Measurements from ENCODE around the gene CLEC4F. TPM values are rescaled to one million over a fixed set of nuclear protein-coding genes. Genes with fewer than 3 reads are reported as not detected.
A peak's percentile ranks its signal among the peaks of the same experiment; 100 is the strongest.

Gene CLEC4F
- total RNA-seq, 1 donor from 2014 or later = not detected

GRCh38 chr2:70776266-70776665 lies 44.1 kb downstream of the CLEC4F start:
- H3K4me1 ChIP-seq (ENCODE audit: control insufficient read depth in 3 of 3, insufficient read depth in 3 of 3, low read length in 3 of 3) = no peaks in the 10 kb centered on the region
- H3K9ac ChIP-seq (ENCODE audit: low read depth in 1 of 3, low read length in 3 of 3) = no peak overlapping the region
- no peaks in the 10 kb centered on the region for H3K36me3 ChIP-seq (ENCODE audit: control insufficient read depth in 3 of 3, insufficient read depth in 3 of 3, low read length in 3 of 3)
- no peak overlapping the region for H3K27ac ChIP-seq (ENCODE audit: low read depth, low read length)
- H3K27me3 ChIP-seq (ENCODE audit: control insufficient read depth in 3 of 3, insufficient read depth in 3 of 3, low read length in 3 of 3) = peaks cover 3 to 17% (median 10%) of the 10 kb centered on the region in 3 donors
- no peak overlapping the region for H3K4me3 ChIP-seq (ENCODE audit: low read length in 3 of 3)
- no peaks in the 10 kb centered on the region for H3K9me3 ChIP-seq (ENCODE audit: control insufficient read depth in 3 of 3, low read length in 3 of 3)

GRCh38 chr2:70775141-70775540 lies 45.3 kb downstream of the CLEC4F start:
- Histone ChIP-seq H3K27ac (ENCODE audit: low read depth, low read length) (no peak overlapping the region), H3K27me3 (ENCODE audit: control insufficient read depth in 3 of 3, insufficient read depth in 3 of 3, low read length in 3 of 3) (peaks cover 3 to 12% (median 10%) of the 10 kb centered on the region in 3 donors), H3K4me1 (ENCODE audit: control insufficient read depth in 3 of 3, insufficient read depth in 3 of 3, low read length in 3 of 3) (no peaks in the 10 kb centered on the region), H3K9me3 (ENCODE audit: control insufficient read depth in 3 of 3, low read length in 3 of 3) (no peaks in the 10 kb centered on the region), H3K36me3 (ENCODE audit: control insufficient read depth in 3 of 3, insufficient read depth in 3 of 3, low read length in 3 of 3) (no peaks in the 10 kb centered on the region), H3K9ac (ENCODE audit: low read depth in 1 of 3, low read length in 3 of 3) (no peak overlapping the region), H3K4me3 (ENCODE audit: low read length in 3 of 3) (no peak overlapping the region)

- H3K36me3 ChIP-seq (ENCODE audit: control insufficient read depth in 3 of 3, insufficient read depth in 3 of 3, low read length in 3 of 3) = no peaks in the 10 kb centered on the region
- no peak overlapping the region for H3K27ac ChIP-seq (ENCODE audit: low read depth, low read length)
- peaks cover 11 to 24% (median 19%) of the 10 kb centered on the region in 3 donors for H3K27me3 ChIP-seq (ENCODE audit: control insufficient read depth in 3 of 3, insufficient read depth in 3 of 3, low read length in 3 of 3)
- no peak overlapping the region for H3K4me3 ChIP-seq (ENCODE audit: low read length in 3 of 3)
- no peak overlapping the region for H3K9ac ChIP-seq (ENCODE audit: low read depth in 1 of 3, low read length in 3 of 3)
- H3K4me1 ChIP-seq (ENCODE audit: control insufficient read depth in 3 of 3, insufficient read depth in 3 of 3, low read length in 3 of 3) = peaks cover 0 to 3% (median 3%) of the 10 kb centered on the region in 3 donors
- H3K9me3 ChIP-seq (ENCODE audit: control insufficient read depth in 3 of 3, low read length in 3 of 3) = no peaks in the 10 kb centered on the region
Measured at GRCh38 chr2:70772486-70773155, 47.8 kb downstream of the CLEC4F start.

GRCh38 chr2:70771446-70771845 lies 49.0 kb downstream of the CLEC4F start:
- H3K4me1 ChIP-seq (ENCODE audit: control insufficient read depth in 3 of 3, insufficient read depth in 3 of 3, low read length in 3 of 3) = peaks cover 5 to 8% (median 7%) of the 10 kb centered on the region in 3 donors
- H3K36me3 ChIP-seq (ENCODE audit: control insufficient read depth in 3 of 3, insufficient read depth in 3 of 3, low read length in 3 of 3) = no peaks in the 10 kb centered on the region
- no peak overlapping the region for H3K9ac ChIP-seq (ENCODE audit: low read depth in 1 of 3, low read length in 3 of 3)
- peaks cover 21 to 29% (median 29%) of the 10 kb centered on the region in 3 donors for H3K27me3 ChIP-seq (ENCODE audit: control insufficient read depth in 3 of 3, insufficient read depth in 3 of 3, low read length in 3 of 3)
- no peak overlapping the region for H3K27ac ChIP-seq (ENCODE audit: low read depth, low read length)
- no peaks in the 10 kb centered on the region for H3K9me3 ChIP-seq (ENCODE audit: control insufficient read depth in 3 of 3, low read length in 3 of 3)
- H3K4me3 ChIP-seq (ENCODE audit: low read length in 3 of 3) = no peak overlapping the region

GRCh38 chr2:70769450-70769849 lies 50.9 kb downstream of the CLEC4F start:
- Histone ChIP-seq H3K4me3 (ENCODE audit: low read length in 3 of 3) (no peak overlapping the region), H3K27me3 (ENCODE audit: control insufficient read depth in 3 of 3, insufficient read depth in 3 of 3, low read length in 3 of 3) (peaks cover 34 to 40% (median 37%) of the 10 kb centered on the region in 3 donors), H3K36me3 (ENCODE audit: control insufficient read depth in 3 of 3, insufficient read depth in 3 of 3, low read length in 3 of 3) (no peaks in the 10 kb centered on the region), H3K9ac (ENCODE audit: low read depth in 1 of 3, low read length in 3 of 3) (no peak overlapping the region), H3K9me3 (ENCODE audit: control insufficient read depth in 3 of 3, low read length in 3 of 3) (no peaks in the 10 kb centered on the region), H3K27ac (ENCODE audit: low read depth, low read length) (no peak overlapping the region), H3K4me1 (ENCODE audit: control insufficient read depth in 3 of 3, insufficient read depth in 3 of 3, low read length in 3 of 3) (peaks cover 5 to 8% (median 7%) of the 10 kb centered on the region in 3 donors)

GRCh38 chr2:70768590-70769085 lies 51.8 kb downstream of the CLEC4F start:
- no peak overlapping the region for H3K4me3 ChIP-seq (ENCODE audit: low read length in 3 of 3)
- peaks cover 5 to 8% (median 7%) of the 10 kb centered on the region in 3 donors for H3K4me1 ChIP-seq (ENCODE audit: control insufficient read depth in 3 of 3, insufficient read depth in 3 of 3, low read length in 3 of 3)
- no peak overlapping the region for H3K27ac ChIP-seq (ENCODE audit: low read depth, low read length)
- no peaks in the 10 kb centered on the region for H3K9me3 ChIP-seq (ENCODE audit: control insufficient read depth in 3 of 3, low read length in 3 of 3)
- no peak overlapping the region for H3K9ac ChIP-seq (ENCODE audit: low read depth in 1 of 3, low read length in 3 of 3)
- H3K36me3 ChIP-seq (ENCODE audit: control insufficient read depth in 3 of 3, insufficient read depth in 3 of 3, low read length in 3 of 3) = no peaks in the 10 kb centered on the region
- H3K27me3 ChIP-seq (ENCODE audit: control insufficient read depth in 3 of 3, insufficient read depth in 3 of 3, low read length in 3 of 3) = peaks cover 37 to 43% (median 39%) of the 10 kb centered on the region in 3 donors

- peaks cover 5 to 8% (median 7%) of the 10 kb centered on the region in 3 donors for H3K4me1 ChIP-seq (ENCODE audit: control insufficient read depth in 3 of 3, insufficient read depth in 3 of 3, low read length in 3 of 3)
- H3K27me3 ChIP-seq (ENCODE audit: control insufficient read depth in 3 of 3, insufficient read depth in 3 of 3, low read length in 3 of 3) = peaks cover 34 to 43% (median 36%) of the 10 kb centered on the region in 3 donors
- peak within 1 kb of the TSS in 2 of 3 donors; percentile 20 to 66 for H3K9ac ChIP-seq (ENCODE audit: low read depth in 1 of 3, low read length in 3 of 3)
- no peak within 1 kb of the TSS for H3K27ac ChIP-seq (ENCODE audit: low read depth, low read length)
- peak within 1 kb of the TSS; percentile 52 to 59 (median 54) for H3K4me3 ChIP-seq (ENCODE audit: low read length in 3 of 3)
- no peaks in the 10 kb centered on the region for H3K36me3 ChIP-seq (ENCODE audit: control insufficient read depth in 3 of 3, insufficient read depth in 3 of 3, low read length in 3 of 3)
- H3K9me3 ChIP-seq (ENCODE audit: control insufficient read depth in 3 of 3, low read length in 3 of 3) = no peaks in the 10 kb centered on the region
Measured at GRCh38 chr2:70767699-70768589, 52.5 kb downstream of the CLEC4F start, which contains the start of gene ADD2. Gene ADD2 (minus strand): TSS chr2:70768200. CDS start chr2:70706408, 61,792 bp downstream.

GRCh38 chr2:70767079-70767698 lies 53.2 kb downstream of the CLEC4F start:
- Histone ChIP-seq H3K27me3 (ENCODE audit: control insufficient read depth in 3 of 3, insufficient read depth in 3 of 3, low read length in 3 of 3) (peaks cover 29 to 40% (median 36%) of the 10 kb centered on the region in 3 donors), H3K9ac (ENCODE audit: low read depth in 1 of 3, low read length in 3 of 3) (peak overlapping the region in 2 of 3 donors; percentile 20 to 66)

GRCh38 chr2:70766357-70767078 lies 53.9 kb downstream of the CLEC4F start:
- no peak overlapping the region for H3K9ac ChIP-seq (ENCODE audit: low read depth in 1 of 3, low read length in 3 of 3)
- peaks cover 29 to 40% (median 36%) of the 10 kb centered on the region in 3 donors for H3K27me3 ChIP-seq (ENCODE audit: control insufficient read depth in 3 of 3, insufficient read depth in 3 of 3, low read length in 3 of 3)

More at GRCh38 chr2:70767079-70767698, 53.2 kb downstream of the CLEC4F start:
- H3K36me3 ChIP-seq (ENCODE audit: control insufficient read depth in 3 of 3, insufficient read depth in 3 of 3, low read length in 3 of 3) = no peaks in the 10 kb centered on the region
- no peaks in the 10 kb centered on the region for H3K9me3 ChIP-seq (ENCODE audit: control insufficient read depth in 3 of 3, low read length in 3 of 3)
- H3K27ac ChIP-seq (ENCODE audit: low read depth, low read length) = no peak overlapping the region
- H3K4me1 ChIP-seq (ENCODE audit: control insufficient read depth in 3 of 3, insufficient read depth in 3 of 3, low read length in 3 of 3) = peaks cover 5 to 8% (median 7%) of the 10 kb centered on the region in 3 donors
- peak overlapping the region; percentile 52 to 59 (median 54) for H3K4me3 ChIP-seq (ENCODE audit: low read length in 3 of 3)

More at GRCh38 chr2:70766357-70767078, 53.9 kb downstream of the CLEC4F start:
- H3K4me3 ChIP-seq (ENCODE audit: low read length in 3 of 3) = peak overlapping the region in 2 of 3 donors; percentile 52 to 56
- no peaks in the 10 kb centered on the region for H3K36me3 ChIP-seq (ENCODE audit: control insufficient read depth in 3 of 3, insufficient read depth in 3 of 3, low read length in 3 of 3)
- no peak overlapping the region for H3K27ac ChIP-seq (ENCODE audit: low read depth, low read length)
- no peaks in the 10 kb centered on the region for H3K9me3 ChIP-seq (ENCODE audit: control insufficient read depth in 3 of 3, low read length in 3 of 3)
- peaks cover 5 to 8% (median 7%) of the 10 kb centered on the region in 3 donors for H3K4me1 ChIP-seq (ENCODE audit: control insufficient read depth in 3 of 3, insufficient read depth in 3 of 3, low read length in 3 of 3)
